HEK293 (cell line): ENCODE measurements around the gene DCT.

Experiments
- CTCF ChIA-PET: fragments of 350-600 bp; formaldehyde crosslinking; extraction: SDS; loops from one replicate; lab custom pipeline; 2021; ENCODE audit warnings: antibody characterized with exemption; lab: Yijun Ruan, JAX
- POLR2A ChIA-PET: fragments of 300-600 bp; formaldehyde crosslinking; extraction: SDS; loops from one replicate; lab custom pipeline; 2020; ENCODE audit warnings: antibody characterized with exemption, inconsistent platforms; lab: Yijun Ruan, JAX
- H3K27ac ChIP-seq: fragments of 200-500 bp; sonication (Bioruptor generic); 2 replicates; pipeline ENCODE4 v1.5.1; 2014; ENCODE audit warnings: low read depth, low read length, control low read depth, inconsistent platforms; ENCODE audit errors: extremely low read depth
- H3K36me3 ChIP-seq, 2 experiments: fragments of 200-500 bp in 1 of 2; sonication (Bioruptor generic) in 1 of 2; 1 replicate in 1 of 2; 2 replicates in 1 of 2; pipeline ENCODE4 v1.5.1; 2014 to 2017; ENCODE audit warnings: inconsistent platforms in 2 of 2, low read length in 2 of 2; ENCODE audit not compliant: control insufficient read depth in 2 of 2, insufficient read depth in 1 of 2
- H3K4me1 ChIP-seq: fragments of 200-500 bp; sonication (Bioruptor generic); 2 replicates; pipeline ENCODE4 v1.5.1; 2014; ENCODE audit warnings: mild to moderate bottlenecking, low read length, inconsistent platforms; ENCODE audit not compliant: control insufficient read depth, insufficient read depth
- H3K4me3 ChIP-seq: 2 replicates; pipeline ENCODE4 v1.5.1; 2011; ENCODE audit warnings: low read depth, mild to moderate bottlenecking, control low read depth, low read length, moderate library complexity
- H3K9me3 ChIP-seq: fragments of 200-500 bp; sonication (Bioruptor generic); 2 replicates; pipeline ENCODE4 v1.5.1; 2014; ENCODE audit warnings: low read depth, low read length, inconsistent platforms; ENCODE audit not compliant: control insufficient read depth, insufficient read depth
- BCL11B ChIP-seq: fragments of 450-650 bp; formaldehyde crosslinking; IDR thresholded peaks from 2 replicates; pipeline ENCODE4 v1.5.1; 2016; ENCODE audit warnings: low read depth, missing biosample characterization, missing genetic modification characterization
- EGR2 ChIP-seq: fragments of 450-650 bp; formaldehyde crosslinking; IDR thresholded peaks from 2 replicates; pipeline ENCODE4 v1.5.1; 2016; ENCODE audit warnings: low read depth, missing biosample characterization, missing genetic modification characterization
- GLI4 ChIP-seq: fragments of 450-650 bp; formaldehyde crosslinking; IDR thresholded peaks from 2 replicates; pipeline ENCODE4 v1.5.1; 2016; ENCODE audit warnings: missing biosample characterization, missing genetic modification characterization
- GLIS1 ChIP-seq: fragments of 450-650 bp; formaldehyde crosslinking; IDR thresholded peaks from 2 replicates; pipeline ENCODE4 v1.5.1; 2016; ENCODE audit warnings: missing biosample characterization, missing genetic modification characterization
- KLF1 ChIP-seq: fragments of 450-650 bp; formaldehyde crosslinking; IDR thresholded peaks from 2 replicates; pipeline ENCODE4 v1.5.1; 2016; ENCODE audit warnings: missing biosample characterization, missing genetic modification characterization
- OVOL3 ChIP-seq: fragments of 450-650 bp; formaldehyde crosslinking; IDR thresholded peaks from 2 replicates; pipeline ENCODE4 v1.5.1; 2016; ENCODE audit warnings: missing biosample characterization, missing genetic modification characterization
- ZEB2 ChIP-seq: fragments of 450-650 bp; formaldehyde crosslinking; IDR thresholded peaks from 2 replicates; pipeline ENCODE4 v1.5.1; 2016; ENCODE audit warnings: missing biosample characterization, missing genetic modification characterization
- ZNF157 ChIP-seq: fragments of 450-650 bp; formaldehyde crosslinking; IDR thresholded peaks from 2 replicates; pipeline ENCODE4 v1.5.1; 2016; ENCODE audit warnings: missing biosample characterization, missing genetic modification characterization
- ZNF23 ChIP-seq: fragments of 450-650 bp; formaldehyde crosslinking; IDR thresholded peaks from 2 replicates; pipeline ENCODE4 v1.5.1; 2016; ENCODE audit warnings: missing biosample characterization, missing genetic modification characterization, borderline replicate concordance
- ZNF239 ChIP-seq: fragments of 450-650 bp; formaldehyde crosslinking; IDR thresholded peaks from 2 replicates; pipeline ENCODE4 v1.5.1; 2016; ENCODE audit warnings: missing biosample characterization, missing genetic modification characterization
- ZNF324 ChIP-seq: fragments of 450-650 bp; formaldehyde crosslinking; IDR thresholded peaks from 2 replicates; pipeline ENCODE4 v1.5.1; 2016; ENCODE audit warnings: missing biosample characterization, missing genetic modification characterization
- ZNF404 ChIP-seq: fragments of 450-650 bp; formaldehyde crosslinking; IDR thresholded peaks from 2 replicates; pipeline ENCODE4 v1.5.1; 2017; ENCODE audit warnings: missing biosample characterization, missing genetic modification characterization
- ZNF433 ChIP-seq: fragments of 450-650 bp; formaldehyde crosslinking; IDR thresholded peaks from 2 replicates; pipeline ENCODE4 v1.5.1; 2016; ENCODE audit warnings: missing biosample characterization, missing genetic modification characterization, low read depth
- ZNF560 ChIP-seq: fragments of 450-650 bp; formaldehyde crosslinking; IDR thresholded peaks from 2 replicates; pipeline ENCODE4 v1.5.1; 2017; ENCODE audit warnings: missing biosample characterization, missing genetic modification characterization, borderline replicate concordance
- ZNF747 ChIP-seq: fragments of 450-650 bp; formaldehyde crosslinking; IDR thresholded peaks from 2 replicates; pipeline ENCODE4 v1.5.1; 2016; ENCODE audit warnings: missing biosample characterization, missing genetic modification characterization
- ZNF837 ChIP-seq: fragments of 450-650 bp; formaldehyde crosslinking; IDR thresholded peaks from 2 replicates; pipeline ENCODE4 v1.5.1; 2016; ENCODE audit warnings: missing biosample characterization, missing genetic modification characterization
- ZNF843 ChIP-seq: fragments of 450-650 bp; formaldehyde crosslinking; IDR thresholded peaks from 2 replicates; pipeline ENCODE4 v1.5.1; 2016; ENCODE audit warnings: missing biosample characterization, missing genetic modification characterization
- ZSCAN23 ChIP-seq: fragments of 450-650 bp; formaldehyde crosslinking; IDR thresholded peaks from 2 replicates; pipeline ENCODE4 v1.5.1; 2016; ENCODE audit warnings: missing biosample characterization, missing genetic modification characterization
- ZXDB ChIP-seq: fragments of 450-650 bp; formaldehyde crosslinking; IDR thresholded peaks from 2 replicates; pipeline ENCODE4 v1.5.1; 2016; ENCODE audit warnings: missing biosample characterization, missing genetic modification characterization
- TF ChIP-seq, protein P1 (sequence below): fragments of 450-650 bp; formaldehyde crosslinking; IDR thresholded peaks from 2 replicates; pipeline ENCODE4 v1.5.1; 2017; ENCODE audit warnings: missing biosample characterization, missing genetic modification characterization
- TF ChIP-seq, protein P2 (sequence below): fragments of 450-650 bp; formaldehyde crosslinking; IDR thresholded peaks from 2 replicates; pipeline ENCODE4; 2016; ENCODE audit warnings: missing biosample characterization, missing genetic modification characterization
- TF ChIP-seq, protein P3 (sequence below): fragments of 450-650 bp; formaldehyde crosslinking; IDR thresholded peaks from 2 replicates; pipeline ENCODE4 v1.5.1; 2016; ENCODE audit warnings: missing biosample characterization, missing genetic modification characterization, borderline replicate concordance

DCT gene

DNA sequence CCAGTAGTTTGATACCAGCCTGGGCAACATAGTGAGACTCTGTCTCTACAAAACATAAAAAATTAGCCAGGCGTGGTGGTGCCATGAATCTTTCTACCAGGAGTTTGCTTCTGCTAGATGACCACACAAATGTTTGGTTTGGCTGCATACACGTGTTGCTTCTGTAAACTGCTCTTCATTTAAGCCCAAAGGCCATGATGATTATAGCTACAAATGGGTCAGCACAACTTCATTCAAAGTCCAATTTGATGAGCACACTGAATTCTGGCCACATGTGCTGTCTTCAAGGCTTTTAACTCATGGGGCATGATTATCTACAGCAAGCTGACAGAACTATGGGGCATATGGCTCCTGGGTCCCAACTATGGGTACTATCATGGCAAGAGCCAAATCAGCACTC is 46.3 kb upstream of the DCT start (continued):
- TF ChIP-seq, protein P1, sequence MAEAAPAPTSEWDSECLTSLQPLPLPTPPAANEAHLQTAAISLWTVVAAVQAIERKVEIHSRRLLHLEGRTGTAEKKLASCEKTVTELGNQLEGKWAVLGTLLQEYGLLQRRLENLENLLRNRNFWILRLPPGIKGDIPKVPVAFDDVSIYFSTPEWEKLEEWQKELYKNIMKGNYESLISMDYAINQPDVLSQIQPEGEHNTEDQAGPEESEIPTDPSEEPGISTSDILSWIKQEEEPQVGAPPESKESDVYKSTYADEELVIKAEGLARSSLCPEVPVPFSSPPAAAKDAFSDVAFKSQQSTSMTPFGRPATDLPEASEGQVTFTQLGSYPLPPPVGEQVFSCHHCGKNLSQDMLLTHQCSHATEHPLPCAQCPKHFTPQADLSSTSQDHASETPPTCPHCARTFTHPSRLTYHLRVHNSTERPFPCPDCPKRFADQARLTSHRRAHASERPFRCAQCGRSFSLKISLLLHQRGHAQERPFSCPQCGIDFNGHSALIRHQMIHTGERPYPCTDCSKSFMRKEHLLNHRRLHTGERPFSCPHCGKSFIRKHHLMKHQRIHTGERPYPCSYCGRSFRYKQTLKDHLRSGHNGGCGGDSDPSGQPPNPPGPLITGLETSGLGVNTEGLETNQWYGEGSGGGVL (tag by site-specific recombination): no peak
- no peak for TF ChIP-seq ZNF157 (tag by site-specific recombination)
- TF ChIP-seq ZXDB: no peak
- TF ChIP-seq, all 188 proteins: peak for 0

DNA sequence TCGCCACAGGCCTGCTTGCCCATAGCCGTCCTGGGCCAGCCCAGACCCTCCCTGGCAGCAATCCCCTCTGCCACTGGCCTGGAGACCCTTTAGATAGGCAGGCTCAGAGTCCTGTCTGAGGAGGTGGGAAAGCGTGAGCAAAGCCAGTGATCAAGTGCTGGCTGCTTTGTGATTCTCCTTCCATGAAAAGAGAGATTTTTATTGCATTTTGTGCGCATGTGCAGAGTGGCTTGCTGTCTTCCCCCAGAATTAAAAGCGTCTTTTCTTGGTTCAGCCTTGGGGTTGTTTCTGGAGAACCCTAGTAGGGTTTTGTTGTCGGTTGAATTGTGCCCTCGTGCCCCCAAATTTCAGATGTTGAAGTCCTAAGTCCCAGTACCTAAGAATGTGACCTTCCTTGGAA is 44.9 kb upstream of the DCT start:
- TF ChIP-seq ZNF747 (tag by site-specific recombination): no peak
- TF ChIP-seq ZEB2 (tag by site-specific recombination): no peak
- TF ChIP-seq ZSCAN23: no peak
- no peak for TF ChIP-seq GLI4 (tag by site-specific recombination)
- no peak for TF ChIP-seq EGR2
- TF ChIP-seq ZNF23: no peak
- TF ChIP-seq KLF1: no peak
- TF ChIP-seq, protein P2, sequence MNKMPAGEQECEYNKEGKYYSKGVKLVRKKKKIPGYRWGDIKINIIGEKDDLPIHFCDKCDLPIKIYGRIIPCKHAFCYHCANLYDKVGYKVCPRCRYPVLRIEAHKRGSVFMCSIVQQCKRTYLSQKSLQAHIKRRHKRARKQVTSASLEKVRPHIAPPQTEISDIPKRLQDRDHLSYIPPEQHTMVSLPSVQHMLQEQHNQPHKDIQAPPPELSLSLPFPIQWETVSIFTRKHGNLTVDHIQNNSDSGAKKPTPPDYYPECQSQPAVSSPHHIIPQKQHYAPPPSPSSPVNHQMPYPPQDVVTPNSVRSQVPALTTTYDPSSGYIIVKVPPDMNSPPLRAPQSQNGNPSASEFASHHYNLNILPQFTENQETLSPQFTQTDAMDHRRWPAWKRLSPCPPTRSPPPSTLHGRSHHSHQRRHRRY (tag by site-specific recombination): no peak
- TF ChIP-seq, protein P3, sequence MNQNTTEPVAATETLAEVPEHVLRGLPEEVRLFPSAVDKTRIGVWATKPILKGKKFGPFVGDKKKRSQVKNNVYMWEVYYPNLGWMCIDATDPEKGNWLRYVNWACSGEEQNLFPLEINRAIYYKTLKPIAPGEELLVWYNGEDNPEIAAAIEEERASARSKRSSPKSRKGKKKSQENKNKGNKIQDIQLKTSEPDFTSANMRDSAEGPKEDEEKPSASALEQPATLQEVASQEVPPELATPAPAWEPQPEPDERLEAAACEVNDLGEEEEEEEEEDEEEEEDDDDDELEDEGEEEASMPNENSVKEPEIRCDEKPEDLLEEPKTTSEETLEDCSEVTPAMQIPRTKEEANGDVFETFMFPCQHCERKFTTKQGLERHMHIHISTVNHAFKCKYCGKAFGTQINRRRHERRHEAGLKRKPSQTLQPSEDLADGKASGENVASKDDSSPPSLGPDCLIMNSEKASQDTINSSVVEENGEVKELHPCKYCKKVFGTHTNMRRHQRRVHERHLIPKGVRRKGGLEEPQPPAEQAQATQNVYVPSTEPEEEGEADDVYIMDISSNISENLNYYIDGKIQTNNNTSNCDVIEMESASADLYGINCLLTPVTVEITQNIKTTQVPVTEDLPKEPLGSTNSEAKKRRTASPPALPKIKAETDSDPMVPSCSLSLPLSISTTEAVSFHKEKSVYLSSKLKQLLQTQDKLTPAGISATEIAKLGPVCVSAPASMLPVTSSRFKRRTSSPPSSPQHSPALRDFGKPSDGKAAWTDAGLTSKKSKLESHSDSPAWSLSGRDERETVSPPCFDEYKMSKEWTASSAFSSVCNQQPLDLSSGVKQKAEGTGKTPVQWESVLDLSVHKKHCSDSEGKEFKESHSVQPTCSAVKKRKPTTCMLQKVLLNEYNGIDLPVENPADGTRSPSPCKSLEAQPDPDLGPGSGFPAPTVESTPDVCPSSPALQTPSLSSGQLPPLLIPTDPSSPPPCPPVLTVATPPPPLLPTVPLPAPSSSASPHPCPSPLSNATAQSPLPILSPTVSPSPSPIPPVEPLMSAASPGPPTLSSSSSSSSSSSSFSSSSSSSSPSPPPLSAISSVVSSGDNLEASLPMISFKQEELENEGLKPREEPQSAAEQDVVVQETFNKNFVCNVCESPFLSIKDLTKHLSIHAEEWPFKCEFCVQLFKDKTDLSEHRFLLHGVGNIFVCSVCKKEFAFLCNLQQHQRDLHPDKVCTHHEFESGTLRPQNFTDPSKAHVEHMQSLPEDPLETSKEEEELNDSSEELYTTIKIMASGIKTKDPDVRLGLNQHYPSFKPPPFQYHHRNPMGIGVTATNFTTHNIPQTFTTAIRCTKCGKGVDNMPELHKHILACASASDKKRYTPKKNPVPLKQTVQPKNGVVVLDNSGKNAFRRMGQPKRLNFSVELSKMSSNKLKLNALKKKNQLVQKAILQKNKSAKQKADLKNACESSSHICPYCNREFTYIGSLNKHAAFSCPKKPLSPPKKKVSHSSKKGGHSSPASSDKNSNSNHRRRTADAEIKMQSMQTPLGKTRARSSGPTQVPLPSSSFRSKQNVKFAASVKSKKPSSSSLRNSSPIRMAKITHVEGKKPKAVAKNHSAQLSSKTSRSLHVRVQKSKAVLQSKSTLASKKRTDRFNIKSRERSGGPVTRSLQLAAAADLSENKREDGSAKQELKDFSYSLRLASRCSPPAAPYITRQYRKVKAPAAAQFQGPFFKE (tag by site-specific recombination): no peak
- TF ChIP-seq ZNF404 (tag by site-specific recombination): no peak
- TF ChIP-seq ZNF239 (tag by site-specific recombination): no peak
- no peak for TF ChIP-seq ZNF843 (tag by site-specific recombination)
- no peak for TF ChIP-seq ZNF324 (tag by site-specific recombination)
- TF ChIP-seq GLIS1: no peak
- no peak for TF ChIP-seq OVOL3 (tag by site-specific recombination)
- no peak for TF ChIP-seq ZNF837 (tag by site-specific recombination)
- no peak for TF ChIP-seq BCL11B (tag by site-specific recombination)
- no peak for TF ChIP-seq ZNF433 (tag by site-specific recombination)
- TF ChIP-seq ZNF560 (tag by site-specific recombination): no peak
- CTCF ChIA-PET: interaction anchor here (0.6 kb wide), 1 partner anchor 28 kb away, joined by 3 read pairs; no protein-coding TSS in a partner anchor
- Histone ChIP-seq H3K4me1 (no peaks in the 10 kb centered on the region), H3K4me3 (no peak overlapping the region), H3K27ac (no peak overlapping the region), H3K9me3 (no peaks in the 10 kb centered on the region), H3K36me3 (no peaks in the 10 kb centered on the region)
- POLR2A ChIA-PET: no interaction called here
